ENCODE results near the gene SIGLEC14. TPM values are rescaled to one million over a fixed set of nuclear protein-coding genes. Genes with fewer than 3 reads are reported as not detected.

The SIGLEC14 gene
- total RNA-seq, 6 donors from 2014 or later: 5.0 to 44.6 (median 22.3) TPM; not detected in 1

GRCh38 chr19:51627491-51628138 is 19.0 kb downstream of the SIGLEC14 start:
- Histone ChIP-seq H3K4me1 (no peaks in the 10 kb centered on the region), H3K27me3 (no peaks in the 10 kb centered on the region), H3K9me3 (no peaks in the 10 kb centered on the region), H3K4me3 (peak overlapping the region in 1 of 4 donors; percentile 8), H3K36me3 (no peaks in the 10 kb centered on the region), H3K27ac (no peak overlapping the region)
- WGBS, 2 donors: 60 to 62% methylated on average over 12 to 16 of the region's 16 CpGs
- ATAC-seq (ENCODE audit: low FRiP score in 2 of 2) (no peak), DNase-seq (peak in 1 of 2 donors; percentile 45)
- TF ChIP-seq CTCF (IDR thresholded peaks at IDR 0.05) (no peak), POLR2A (IDR thresholded peaks at IDR 0.05) (no peak), POLR2AphosphoS5 (IDR thresholded peaks at IDR 0.05) (no peak)

GRCh38 chr19:51626675-51627074 is 19.9 kb downstream of the SIGLEC14 start:
- ATAC-seq (ENCODE audit: low FRiP score in 2 of 2) (no peak), DNase-seq (no peak)
- H3K27me3 ChIP-seq: no peaks in the 10 kb centered on the region
- no peak overlapping the region for H3K27ac ChIP-seq
- H3K4me1 ChIP-seq: no peaks in the 10 kb centered on the region
- WGBS, 2 donors: 49 to 72% methylated on average over 2 of the region's 2 CpGs
- no peaks in the 10 kb centered on the region for H3K36me3 ChIP-seq
- TF ChIP-seq EP300 (IDR thresholded peaks at IDR 0.05) (no peak), POLR2A (IDR thresholded peaks at IDR 0.05) (no peak), POLR2AphosphoS5 (IDR thresholded peaks at IDR 0.05) (no peak), CTCF (IDR thresholded peaks at IDR 0.05) (no peak)
- no peak overlapping the region for H3K4me3 ChIP-seq
- no peaks in the 10 kb centered on the region for H3K9me3 ChIP-seq

GRCh38 chr19:51621178-51621577 is 25.4 kb downstream of the SIGLEC14 start:
- Histone ChIP-seq H3K4me3 (no peak overlapping the region), H3K27ac (peak overlapping the region in 1 of 4 donors; percentile 7), H3K4me1 (no peaks in the 10 kb centered on the region), H3K36me3 (no peaks in the 10 kb centered on the region), H3K9me3 (no peaks in the 10 kb centered on the region), H3K27me3 (no peaks in the 10 kb centered on the region)
- no peak for TF ChIP-seq POLR2A (IDR thresholded peaks at IDR 0.05)
- TF ChIP-seq CTCF (IDR thresholded peaks at IDR 0.05): no peak
- TF ChIP-seq EP300 (IDR thresholded peaks at IDR 0.05): no peak
- no peak for TF ChIP-seq POLR2AphosphoS5 (IDR thresholded peaks at IDR 0.05)
- ATAC-seq (ENCODE audit: low FRiP score in 2 of 2) (peak; percentile 53 to 57), DNase-seq (peak in 1 of 2 donors; percentile 25)
- 21 to 48% methylated on average over 2 of the region's 2 CpGs for WGBS, 2 donors

- TF ChIP-seq POLR2A (IDR thresholded peaks at IDR 0.05): no peak
- no peak for TF ChIP-seq EP300 (IDR thresholded peaks at IDR 0.05)
- no peak for TF ChIP-seq POLR2AphosphoS5 (IDR thresholded peaks at IDR 0.05)
- no peak for TF ChIP-seq CTCF (IDR thresholded peaks at IDR 0.05)
- H3K27me3 ChIP-seq: no peaks in the 10 kb centered on the region
- H3K36me3 ChIP-seq: no peaks in the 10 kb centered on the region
- 80 to 91% methylated on average over 3 to 7 of the region's 7 CpGs for WGBS, 2 donors
- H3K9me3 ChIP-seq: peaks cover 0 to 3% (median 0%) of the 10 kb centered on the region in 4 donors
- H3K27ac ChIP-seq: no peak overlapping the region
- no peaks in the 10 kb centered on the region for H3K4me1 ChIP-seq
- no peak overlapping the region for H3K4me3 ChIP-seq
- ATAC-seq (ENCODE audit: low FRiP score in 2 of 2) (no peak), DNase-seq (no peak)
Observed at GRCh38 chr19:51615991-51616390, 30.6 kb downstream of the SIGLEC14 start.

GRCh38 chr19:51614789-51615188 is 31.8 kb downstream of the SIGLEC14 start:
- no peak for DNase-seq
- 73 to 81% methylated on average over 5 of the region's 5 CpGs for WGBS, 2 donors
- peaks cover 0 to 3% (median 0%) of the 10 kb centered on the region in 4 donors for H3K9me3 ChIP-seq
- TF ChIP-seq EP300 (IDR thresholded peaks at IDR 0.05) (no peak), POLR2A (IDR thresholded peaks at IDR 0.05) (no peak), CTCF (IDR thresholded peaks at IDR 0.05) (no peak), POLR2AphosphoS5 (IDR thresholded peaks at IDR 0.05) (no peak)
- H3K4me1 ChIP-seq: no peaks in the 10 kb centered on the region
- no peak for ATAC-seq (ENCODE audit: low FRiP score in 2 of 2)
- H3K27ac ChIP-seq: no peak overlapping the region
- no peaks in the 10 kb centered on the region for H3K36me3 ChIP-seq
- no peak overlapping the region for H3K4me3 ChIP-seq
- H3K27me3 ChIP-seq: no peaks in the 10 kb centered on the region

Measured in upper lobe of left lung (tissue), 6 donors.